ENCODE results near the gene SMAP1. TPM values are rescaled to one million over a fixed set of nuclear protein-coding genes. Genes with fewer than 3 reads are reported as not detected.

The SMAP1 gene
- total and polyA plus RNA-seq, 2 experiments from 2014 or later = 18.4 to 20.1 TPM

DNA sequence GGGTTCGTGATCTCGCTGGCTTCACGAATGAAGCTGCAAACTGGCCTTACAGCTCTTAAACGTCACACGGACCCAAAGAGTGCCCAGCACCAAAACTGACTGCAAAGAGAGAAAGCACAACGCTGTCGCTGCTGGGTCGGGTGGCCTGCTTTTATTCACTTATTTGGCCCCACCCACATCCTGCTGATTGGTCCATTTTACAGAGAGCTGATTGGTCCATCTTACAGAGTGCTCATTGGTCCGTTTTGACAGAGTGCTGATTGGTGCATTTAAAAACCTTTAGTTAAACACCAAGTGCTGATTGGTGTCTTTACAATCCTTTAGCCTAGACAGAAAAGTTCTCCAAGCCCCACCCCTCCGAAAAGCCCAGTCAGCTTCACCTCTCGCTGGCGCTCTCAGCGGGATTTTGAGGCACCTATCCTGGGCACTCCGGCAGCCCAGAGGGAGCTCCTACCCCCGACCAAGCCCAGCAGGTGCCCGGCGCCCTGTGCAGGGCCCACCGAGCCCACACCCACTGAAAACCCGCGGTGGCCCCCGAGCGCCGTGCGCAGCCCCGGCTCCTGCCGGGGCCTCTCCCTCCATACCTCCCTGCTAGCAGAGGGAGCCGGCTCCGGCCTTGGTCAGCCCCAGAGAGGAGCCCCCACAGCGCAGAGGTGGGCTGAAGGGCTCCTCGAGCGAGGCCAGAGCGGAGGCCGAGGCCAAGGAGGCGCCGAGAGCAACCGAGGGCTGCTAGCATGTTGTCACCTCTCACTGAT, 40.0 kb upstream of the SMAP1 start:
- no peak for TF ChIP-seq EZH2 (IDR thresholded peaks at IDR 0.05; ENCODE audit: insufficient read depth, poor library complexity, severe bottlenecking)
- TF ChIP-seq EZH2phosphoT487 (IDR thresholded peaks at IDR 0.05; ENCODE audit: insufficient read depth, low read depth) = no peak
- no peaks in the 10 kb centered on the region for H3K36me3 ChIP-seq (ENCODE audit: low read depth)
- H3K9me2 ChIP-seq (ENCODE audit: insufficient read depth) = no peaks in the 10 kb centered on the region
- in situ Hi-C loops (cut with MboI) = no loop called here
- DNase-seq = no peak
- no peak overlapping the region for H3K4me3 ChIP-seq
- no peaks in the 10 kb centered on the region for H3F3A ChIP-seq (ENCODE audit: insufficient read depth)
- H3K27ac ChIP-seq = no peak overlapping the region
- H3K79me2 ChIP-seq (ENCODE audit: insufficient read depth) = no peaks in the 10 kb centered on the region
- H3K4me2 ChIP-seq (ENCODE audit: unreplicated experiment) = no peak overlapping the region
- no peaks in the 10 kb centered on the region for H3K4me1 ChIP-seq (ENCODE audit: insufficient read depth)
- H3K27me3 ChIP-seq (replicated peaks; ENCODE audit: insufficient read depth) = no peaks in the 10 kb centered on the region
- 76 to 81% methylated on average over 27 to 36 of the region's 36 CpGs for WGBS, 2 experiments (ENCODE audit: low coverage in 1 of 2, low lambda C conversion rate in 2 of 2, missing lambda C conversion rate in 2 of 2)
- H3K9ac ChIP-seq = no peak overlapping the region
- H3K9me3 ChIP-seq (ENCODE audit: low read depth) = no peaks in the 10 kb centered on the region
- no peaks in the 10 kb centered on the region for H4K20me1 ChIP-seq (ENCODE audit: insufficient read depth)
- H2AFZ ChIP-seq = no peak overlapping the region

DNA sequence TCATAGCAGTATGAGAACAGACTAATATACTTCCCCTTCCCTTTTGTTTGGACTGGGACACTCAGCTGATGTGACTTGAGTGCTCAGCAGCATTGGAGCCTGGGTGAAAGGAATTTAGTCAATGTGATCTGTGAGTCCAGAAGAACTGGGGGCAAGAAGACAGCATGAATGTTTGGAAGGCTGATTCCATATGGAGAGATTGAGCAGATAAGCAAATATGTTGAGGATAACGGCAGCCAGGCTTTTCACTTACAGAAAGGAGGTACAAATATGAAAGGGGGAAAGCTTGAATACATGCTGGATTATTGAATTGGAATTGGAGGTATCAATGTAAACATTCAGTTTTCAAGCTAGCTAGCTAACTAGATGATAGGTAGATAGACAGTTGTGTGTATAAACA, 37.8 kb upstream of the SMAP1 start:
- no peaks in the 10 kb centered on the region for H3K4me1 ChIP-seq (ENCODE audit: insufficient read depth)
- H4K20me1 ChIP-seq (ENCODE audit: insufficient read depth) = no peaks in the 10 kb centered on the region
- no peak overlapping the region for H3K9ac ChIP-seq
- no peak overlapping the region for H2AFZ ChIP-seq
- TF ChIP-seq EZH2 (IDR thresholded peaks at IDR 0.05; ENCODE audit: insufficient read depth, poor library complexity, severe bottlenecking) = no peak
- TF ChIP-seq EZH2phosphoT487 (IDR thresholded peaks at IDR 0.05; ENCODE audit: insufficient read depth, low read depth) = no peak
- H3K9me2 ChIP-seq (ENCODE audit: insufficient read depth) = no peaks in the 10 kb centered on the region
- no peak for DNase-seq
- no peaks in the 10 kb centered on the region for H3F3A ChIP-seq (ENCODE audit: insufficient read depth)
- WGBS, 2 experiments (ENCODE audit: low coverage in 1 of 2, low lambda C conversion rate in 2 of 2, missing lambda C conversion rate in 2 of 2) = 22 to 38% methylated on average over 1 of the region's 1 CpG
- no peaks in the 10 kb centered on the region for H3K36me3 ChIP-seq (ENCODE audit: low read depth)
- no peak overlapping the region for H3K27ac ChIP-seq
- no peak overlapping the region for H3K4me3 ChIP-seq
- no peaks in the 10 kb centered on the region for H3K79me2 ChIP-seq (ENCODE audit: insufficient read depth)
- H3K9me3 ChIP-seq (ENCODE audit: low read depth) = no peaks in the 10 kb centered on the region
- in situ Hi-C loops (cut with MboI) = no loop called here
- no peak overlapping the region for H3K4me2 ChIP-seq (ENCODE audit: unreplicated experiment)
- no peaks in the 10 kb centered on the region for H3K27me3 ChIP-seq (replicated peaks; ENCODE audit: insufficient read depth)

DNA sequence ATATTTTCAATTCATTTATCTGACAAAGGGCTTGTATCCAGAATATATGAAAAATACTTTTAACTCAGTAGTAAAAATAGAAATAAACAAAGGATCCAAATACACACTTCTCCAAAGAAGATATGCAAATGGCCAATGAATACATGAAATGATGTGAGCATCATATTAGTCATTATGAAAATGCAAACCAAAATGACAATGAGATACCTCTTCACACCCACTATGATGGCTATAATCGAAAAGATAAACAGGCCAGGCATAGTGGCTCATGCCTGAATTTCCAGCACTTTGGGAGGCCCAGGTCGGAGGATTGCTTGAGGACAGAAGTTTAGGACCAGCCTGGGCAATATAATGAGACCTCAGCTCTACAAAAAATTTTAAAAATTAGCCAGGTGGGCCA, 33.8 kb upstream of the SMAP1 start:
- Histone ChIP-seq H3K27me3 (replicated peaks; ENCODE audit: insufficient read depth) (no peaks in the 10 kb centered on the region; the same call in 1 of the 2 replicates), H3K9ac (no peak overlapping the region), H3K9me3 (ENCODE audit: low read depth) (no peaks in the 10 kb centered on the region), H3K4me1 (ENCODE audit: insufficient read depth) (no peaks in the 10 kb centered on the region), H2AFZ (no peak overlapping the region), H4K20me1 (ENCODE audit: insufficient read depth) (no peaks in the 10 kb centered on the region), H3K27ac (no peak overlapping the region), H3K36me3 (ENCODE audit: low read depth) (no peaks in the 10 kb centered on the region), H3K9me2 (ENCODE audit: insufficient read depth) (no peaks in the 10 kb centered on the region), H3F3A (ENCODE audit: insufficient read depth) (no peaks in the 10 kb centered on the region), H3K4me2 (ENCODE audit: unreplicated experiment) (no peak overlapping the region), H3K79me2 (ENCODE audit: insufficient read depth) (no peaks in the 10 kb centered on the region), H3K4me3 (no peak overlapping the region)
- 8 to 16% methylated on average over 2 of the region's 2 CpGs for WGBS, 2 experiments (ENCODE audit: low coverage in 1 of 2, low lambda C conversion rate in 2 of 2, missing lambda C conversion rate in 2 of 2)
- TF ChIP-seq EZH2 (IDR thresholded peaks at IDR 0.05; ENCODE audit: insufficient read depth, poor library complexity, severe bottlenecking) = no peak
- no peak for TF ChIP-seq EZH2phosphoT487 (IDR thresholded peaks at IDR 0.05; ENCODE audit: insufficient read depth, low read depth)
- in situ Hi-C loops (cut with MboI) = no loop called here
- DNase-seq = no peak

DNA sequence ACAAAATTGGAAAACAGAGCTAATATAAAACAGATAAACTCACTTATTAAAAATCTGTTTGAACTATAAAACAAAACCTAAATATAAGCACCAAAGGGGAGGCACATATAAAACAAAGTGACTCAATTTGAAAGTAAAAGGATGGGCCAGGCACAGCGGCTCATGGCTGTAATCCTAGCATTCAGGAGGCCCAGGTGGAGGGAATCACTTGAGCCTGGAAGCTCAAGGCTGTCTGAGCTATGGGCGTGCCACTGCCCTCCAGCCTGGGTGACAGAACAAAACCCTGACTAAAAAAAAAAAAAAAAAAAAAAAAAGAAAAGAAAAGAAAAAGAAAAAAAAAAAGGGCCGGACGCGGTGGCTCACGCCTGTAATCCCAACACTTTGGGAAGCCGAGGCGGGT, 31.1 kb upstream of the SMAP1 start:
- Histone ChIP-seq H3K27me3 (replicated peaks; ENCODE audit: insufficient read depth) (no peaks in the 10 kb centered on the region; the same call in 1 of the 2 replicates), H4K20me1 (ENCODE audit: insufficient read depth) (no peaks in the 10 kb centered on the region), H3K4me1 (ENCODE audit: insufficient read depth) (no peaks in the 10 kb centered on the region), H3K4me2 (ENCODE audit: unreplicated experiment) (no peak overlapping the region), H3K9me3 (ENCODE audit: low read depth) (no peaks in the 10 kb centered on the region), H3F3A (ENCODE audit: insufficient read depth) (no peaks in the 10 kb centered on the region), H3K4me3 (no peak overlapping the region), H2AFZ (no peak overlapping the region), H3K9ac (no peak overlapping the region), H3K79me2 (ENCODE audit: insufficient read depth) (no peaks in the 10 kb centered on the region), H3K9me2 (ENCODE audit: insufficient read depth) (no peaks in the 10 kb centered on the region), H3K36me3 (ENCODE audit: low read depth) (no peaks in the 10 kb centered on the region), H3K27ac (no peak overlapping the region)
- TF ChIP-seq EZH2 (IDR thresholded peaks at IDR 0.05; ENCODE audit: insufficient read depth, poor library complexity, severe bottlenecking) (no peak), EZH2phosphoT487 (IDR thresholded peaks at IDR 0.05; ENCODE audit: insufficient read depth, low read depth) (no peak)
- in situ Hi-C loops (cut with MboI) = no loop called here
- no peak for DNase-seq
- WGBS, 2 experiments (ENCODE audit: low coverage in 1 of 2, low lambda C conversion rate in 2 of 2, missing lambda C conversion rate in 2 of 2) = 76 to 83% methylated on average over 5 to 8 of the region's 8 CpGs

Measured in GM23248 (cell line).